Liver (tissue), 9 donors: Measurements from ENCODE around the gene RETREG1. TPM values are rescaled to one million over a fixed set of nuclear protein-coding genes. Genes with fewer than 3 reads are reported as not detected.

ENCODE experiments used
- DNase-seq: peaks from one replicate; pipeline ENCODE4 v3.0.0-alpha.2; 2017; ENCODE audit warnings: low spot score
- H3K27ac ChIP-seq, 2 donors: one replicate each; pipeline ENCODE4 v1.7.0; 2013; ENCODE audit warnings: inconsistent platforms in 2 of 2, low read length in 2 of 2, control low read depth in 1 of 2, low read depth in 1 of 2, mild to moderate bottlenecking in 1 of 2
- H3K27me3 ChIP-seq, 4 donors: one replicate each; pipeline versions ENCODE4 v1.6.1 to v1.7.0; 2013; ENCODE audit warnings: low read length in 3 of 4, inconsistent platforms in 1 of 4, mild to moderate bottlenecking in 1 of 4, moderate library complexity in 1 of 4; ENCODE audit not compliant: control insufficient read depth in 4 of 4, insufficient read depth in 4 of 4
- H3K36me3 ChIP-seq, 4 donors: one replicate each; pipeline versions ENCODE4 v1.6.1 to v1.7.0; 2013; ENCODE audit warnings: low read length in 3 of 4, mild to moderate bottlenecking in 3 of 4, low read depth in 1 of 4, moderate library complexity in 1 of 4; ENCODE audit not compliant: control insufficient read depth in 4 of 4, insufficient read depth in 3 of 4
- H3K4me1 ChIP-seq, 4 donors: one replicate each; pipeline versions ENCODE4 v1.6.1 to v1.7.0; 2013; ENCODE audit warnings: low read length in 3 of 4, mild to moderate bottlenecking in 3 of 4, moderate library complexity in 1 of 4; ENCODE audit not compliant: control insufficient read depth in 4 of 4, insufficient read depth in 4 of 4
- H3K4me3 ChIP-seq, 3 donors: one replicate each; pipeline versions ENCODE4 v1.6.1 to v1.7.0; 2013; ENCODE audit warnings: low read length in 3 of 3, control low read depth in 1 of 3, low read depth in 1 of 3, mild to moderate bottlenecking in 1 of 3
- H3K9ac ChIP-seq, 2 donors: one replicate each; pipeline ENCODE4 v1.7.0; 2013; ENCODE audit warnings: low read length in 2 of 2, mild to moderate bottlenecking in 2 of 2, moderate library complexity in 2 of 2, control low read depth in 1 of 2, low read depth in 1 of 2
- H3K9me3 ChIP-seq, 4 donors: one replicate each; pipeline versions ENCODE4 v1.6.1 to v1.7.0; 2013; ENCODE audit warnings: low read length in 3 of 4; ENCODE audit not compliant: control insufficient read depth in 4 of 4
- EGR1 ChIP-seq, 2 donors: IDR thresholded peaks; 2 replicates each; pipeline ENCODE4 v1.6.1; 2016 to 2018; ENCODE audit warnings: antibody characterized with exemption in 2 of 2, low read depth in 2 of 2
- FOXA1 ChIP-seq: IDR thresholded peaks from 2 replicates; pipeline ENCODE4 v1.6.1; 2016; ENCODE audit warnings: antibody characterized with exemption
- FOXA2 ChIP-seq: IDR thresholded peaks from 2 replicates; pipeline ENCODE4 v1.6.1; 2016; ENCODE audit warnings: antibody characterized with exemption
- GABPA ChIP-seq, 2 donors: IDR thresholded peaks in 1 of 2; conservative IDR thresholded peaks in 1 of 2; 2 replicates each; pipeline ENCODE4 v1.6.1; 2016; ENCODE audit warnings: antibody characterized with exemption in 2 of 2, mild to moderate bottlenecking in 1 of 2, moderate library complexity in 1 of 2
- HNF4A ChIP-seq, 2 donors: conservative IDR thresholded peaks; 2 replicates each; pipeline ENCODE4 v1.6.1; 2016; ENCODE audit warnings: antibody characterized with exemption in 2 of 2, mild to moderate bottlenecking in 2 of 2
- HNF4G ChIP-seq: IDR thresholded peaks from 2 replicates; pipeline ENCODE4 v1.6.1; 2016; ENCODE audit warnings: antibody characterized with exemption
- JUND ChIP-seq, 2 donors: IDR thresholded peaks; 2 replicates each; pipeline ENCODE4 v1.6.1; 2016; ENCODE audit warnings: antibody characterized with exemption in 2 of 2
- NR2F2 ChIP-seq: IDR thresholded peaks from 2 replicates; pipeline ENCODE4 v1.6.1; 2016; ENCODE audit warnings: antibody characterized with exemption
- RAD21 ChIP-seq, 2 donors: IDR thresholded peaks; 2 replicates each; pipeline ENCODE4 v1.6.1; 2016; ENCODE audit warnings: antibody characterized with exemption in 2 of 2, mild to moderate bottlenecking in 2 of 2
- RXRA ChIP-seq, 2 donors: IDR thresholded peaks; 2 replicates each; pipeline ENCODE4 v1.6.1; 2017 to 2018; ENCODE audit warnings: antibody characterized with exemption in 2 of 2, mild to moderate bottlenecking in 1 of 2
- SP1 ChIP-seq: IDR thresholded peaks from 2 replicates; pipeline ENCODE4 v1.6.1; 2018; ENCODE audit warnings: antibody characterized with exemption, mild to moderate bottlenecking
- TAF1 ChIP-seq: conservative IDR thresholded peaks from 2 replicates; pipeline ENCODE4 v1.6.1; 2016; ENCODE audit warnings: antibody characterized with exemption, mild to moderate bottlenecking
- YY1 ChIP-seq: IDR thresholded peaks from 2 replicates; pipeline ENCODE4 v1.6.1; 2016; ENCODE audit warnings: antibody characterized with exemption, mild to moderate bottlenecking
- WGBS: extraction: QIAGEN DNeasy Blood & Tissue Kit; methylation state at CpG from one replicate; pipeline ENCODE4 v1.1.7; 2013; 5-methylcytosine and 5-hydroxymethylcytosine counted together
- polyA plus RNA-seq, 2 donors: library from polyadenylated mRNA; stranded (reverse) in 1 of 2; unstranded in 1 of 2; fragments of 200-250 nt in 1 of 2; fragments of >200 nt in 1 of 2; fragmentation: Nextera tagmentation in 1 of 2; extraction: Ambion mirVana in 1 of 2; gene quantifications; one replicate each; pipeline versions ENCODE4 v1.2.1 to v1.2.3, GENCODE V29; 2013 to 2015
- total RNA-seq, 2 donors: library from RNA; depleted of rRNA; stranded (reverse); fragments of >200 nt; gene quantifications; one replicate each; pipeline ENCODE4 v1.2.3, GENCODE V29; 2014
- TF ChIP-seq, protein P1 (sequence below): IDR thresholded peaks from 2 replicates; pipeline ENCODE4 v1.6.1; 2016; ENCODE audit warnings: antibody characterized with exemption, mild to moderate bottlenecking
- TF ChIP-seq, protein P2 (sequence below): IDR thresholded peaks from 2 replicates; pipeline ENCODE4 v1.6.1; 2016; ENCODE audit warnings: antibody characterized with exemption
- TF ChIP-seq, protein P3 (sequence below): fragments of 150-350 bp; IDR thresholded peaks from 2 replicates; pipeline ENCODE4 v1.5.1; 2017; ENCODE audit warnings: improper control_type of control experiment, low read depth, low read length; ENCODE audit not compliant: missing input control
- TF ChIP-seq, protein P4 (sequence below): IDR thresholded peaks from 2 replicates; pipeline ENCODE4 v1.6.1; 2016; ENCODE audit warnings: antibody characterized with exemption
- TF ChIP-seq, protein P5 (sequence below): IDR thresholded peaks from 2 replicates; pipeline ENCODE4 v1.6.1; 2016; ENCODE audit warnings: antibody characterized with exemption
- donor health status: healthy.
- donor health status: healthy.
- donor health status: healthy.
- donor health status: healthy.
- donor health status: healthy.

Gene RETREG1
- total and polyA plus RNA-seq, 4 donors, result 0.70 to 28.1 (median 4.2) TPM

DNA sequence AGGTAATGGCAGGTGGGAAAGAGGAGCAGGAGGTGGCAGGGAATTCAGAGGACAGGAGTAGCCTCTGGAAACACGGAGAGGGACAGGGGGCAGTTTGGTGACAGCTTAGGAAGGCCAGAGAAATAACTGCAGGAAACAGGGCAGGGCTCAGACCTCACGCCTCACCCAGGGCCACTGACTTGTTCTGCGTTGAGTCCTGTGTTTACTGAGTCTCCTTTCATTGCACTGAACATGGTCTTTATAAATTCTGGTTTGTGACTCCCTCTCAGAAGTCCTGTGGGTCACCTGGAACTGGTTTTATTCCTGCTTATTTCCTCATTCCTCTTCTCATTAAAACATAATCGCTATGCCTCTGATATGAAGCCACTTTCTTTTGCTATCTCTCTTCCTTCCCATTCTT is 96.0 kb downstream of the RETREG1 start:
- TF ChIP-seq FOXA1 (no peak), RAD21 (IDR thresholded peaks at IDR 0.05) (no peak), SP1 (no peak), HNF4G (no peak), NR2F2 (no peak), EGR1 (IDR thresholded peaks at IDR 0.05; ENCODE audit: low read depth in 2 of 2) (no peak), FOXA2 (no peak), JUND (IDR thresholded peaks at IDR 0.05) (no peak), YY1 (no peak)
- TF ChIP-seq, protein P1, sequence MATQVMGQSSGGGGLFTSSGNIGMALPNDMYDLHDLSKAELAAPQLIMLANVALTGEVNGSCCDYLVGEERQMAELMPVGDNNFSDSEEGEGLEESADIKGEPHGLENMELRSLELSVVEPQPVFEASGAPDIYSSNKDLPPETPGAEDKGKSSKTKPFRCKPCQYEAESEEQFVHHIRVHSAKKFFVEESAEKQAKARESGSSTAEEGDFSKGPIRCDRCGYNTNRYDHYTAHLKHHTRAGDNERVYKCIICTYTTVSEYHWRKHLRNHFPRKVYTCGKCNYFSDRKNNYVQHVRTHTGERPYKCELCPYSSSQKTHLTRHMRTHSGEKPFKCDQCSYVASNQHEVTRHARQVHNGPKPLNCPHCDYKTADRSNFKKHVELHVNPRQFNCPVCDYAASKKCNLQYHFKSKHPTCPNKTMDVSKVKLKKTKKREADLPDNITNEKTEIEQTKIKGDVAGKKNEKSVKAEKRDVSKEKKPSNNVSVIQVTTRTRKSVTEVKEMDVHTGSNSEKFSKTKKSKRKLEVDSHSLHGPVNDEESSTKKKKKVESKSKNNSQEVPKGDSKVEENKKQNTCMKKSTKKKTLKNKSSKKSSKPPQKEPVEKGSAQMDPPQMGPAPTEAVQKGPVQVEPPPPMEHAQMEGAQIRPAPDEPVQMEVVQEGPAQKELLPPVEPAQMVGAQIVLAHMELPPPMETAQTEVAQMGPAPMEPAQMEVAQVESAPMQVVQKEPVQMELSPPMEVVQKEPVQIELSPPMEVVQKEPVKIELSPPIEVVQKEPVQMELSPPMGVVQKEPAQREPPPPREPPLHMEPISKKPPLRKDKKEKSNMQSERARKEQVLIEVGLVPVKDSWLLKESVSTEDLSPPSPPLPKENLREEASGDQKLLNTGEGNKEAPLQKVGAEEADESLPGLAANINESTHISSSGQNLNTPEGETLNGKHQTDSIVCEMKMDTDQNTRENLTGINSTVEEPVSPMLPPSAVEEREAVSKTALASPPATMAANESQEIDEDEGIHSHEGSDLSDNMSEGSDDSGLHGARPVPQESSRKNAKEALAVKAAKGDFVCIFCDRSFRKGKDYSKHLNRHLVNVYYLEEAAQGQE, result no peak
- TF ChIP-seq, protein P2, sequence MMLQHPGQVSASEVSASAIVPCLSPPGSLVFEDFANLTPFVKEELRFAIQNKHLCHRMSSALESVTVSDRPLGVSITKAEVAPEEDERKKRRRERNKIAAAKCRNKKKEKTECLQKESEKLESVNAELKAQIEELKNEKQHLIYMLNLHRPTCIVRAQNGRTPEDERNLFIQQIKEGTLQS, result no peak
- WGBS, result 61% methylated on average over 4 of the region's 4 CpGs
- no peak overlapping the region for H3K4me3 ChIP-seq
- H3K27ac ChIP-seq, result peak overlapping the region; percentile 35 to 47
- no peak for DNase-seq
- peak overlapping the region; percentile 10 to 62 for H3K9ac ChIP-seq
- no peaks in the 10 kb centered on the region for H3K36me3 ChIP-seq
- H3K9me3 ChIP-seq, result no peaks in the 10 kb centered on the region
- no peaks in the 10 kb centered on the region for H3K27me3 ChIP-seq
- peaks cover 3 to 18% (median 8%) of the 10 kb centered on the region in 4 donors for H3K4me1 ChIP-seq

DNA sequence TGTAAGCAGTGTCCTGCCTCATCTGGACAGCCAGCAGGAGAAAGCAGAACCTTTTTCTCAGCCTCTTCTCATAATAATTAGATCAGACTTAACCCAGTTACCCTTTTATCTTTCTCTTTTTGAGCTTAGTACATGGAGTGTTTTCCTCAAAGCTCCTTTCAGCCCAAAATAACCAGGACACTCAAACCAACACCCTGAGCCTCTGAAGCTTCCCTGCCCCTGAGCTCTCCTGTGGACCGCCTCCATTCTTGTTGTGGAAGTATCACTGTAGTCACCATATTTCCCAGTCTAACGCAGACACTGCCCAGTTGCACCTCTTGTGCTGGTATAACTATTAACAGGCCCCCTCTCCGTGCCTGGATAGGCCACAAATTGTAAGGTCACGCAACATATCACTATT is 97.4 kb downstream of the RETREG1 start:
- Histone ChIP-seq H3K27me3 (no peaks in the 10 kb centered on the region), H3K4me1 (peaks cover 3 to 18% (median 8%) of the 10 kb centered on the region in 4 donors), H3K36me3 (no peaks in the 10 kb centered on the region), H3K9me3 (no peaks in the 10 kb centered on the region), H3K4me3 (no peak overlapping the region), H3K9ac (no peak overlapping the region), H3K27ac (no peak overlapping the region)
- WGBS, result 95% methylated on average over 4 of the region's 4 CpGs
- TF ChIP-seq, protein P3, sequence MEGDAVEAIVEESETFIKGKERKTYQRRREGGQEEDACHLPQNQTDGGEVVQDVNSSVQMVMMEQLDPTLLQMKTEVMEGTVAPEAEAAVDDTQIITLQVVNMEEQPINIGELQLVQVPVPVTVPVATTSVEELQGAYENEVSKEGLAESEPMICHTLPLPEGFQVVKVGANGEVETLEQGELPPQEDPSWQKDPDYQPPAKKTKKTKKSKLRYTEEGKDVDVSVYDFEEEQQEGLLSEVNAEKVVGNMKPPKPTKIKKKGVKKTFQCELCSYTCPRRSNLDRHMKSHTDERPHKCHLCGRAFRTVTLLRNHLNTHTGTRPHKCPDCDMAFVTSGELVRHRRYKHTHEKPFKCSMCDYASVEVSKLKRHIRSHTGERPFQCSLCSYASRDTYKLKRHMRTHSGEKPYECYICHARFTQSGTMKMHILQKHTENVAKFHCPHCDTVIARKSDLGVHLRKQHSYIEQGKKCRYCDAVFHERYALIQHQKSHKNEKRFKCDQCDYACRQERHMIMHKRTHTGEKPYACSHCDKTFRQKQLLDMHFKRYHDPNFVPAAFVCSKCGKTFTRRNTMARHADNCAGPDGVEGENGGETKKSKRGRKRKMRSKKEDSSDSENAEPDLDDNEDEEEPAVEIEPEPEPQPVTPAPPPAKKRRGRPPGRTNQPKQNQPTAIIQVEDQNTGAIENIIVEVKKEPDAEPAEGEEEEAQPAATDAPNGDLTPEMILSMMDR, result no peak
- TF ChIP-seq HNF4G, result no peak
- TF ChIP-seq NR2F2, result no peak
- no peak for TF ChIP-seq HNF4A (conservative IDR thresholded peaks at IDR 0.05)
- no peak for TF ChIP-seq TAF1
- TF ChIP-seq, protein P2, result no peak
- TF ChIP-seq, protein P4, sequence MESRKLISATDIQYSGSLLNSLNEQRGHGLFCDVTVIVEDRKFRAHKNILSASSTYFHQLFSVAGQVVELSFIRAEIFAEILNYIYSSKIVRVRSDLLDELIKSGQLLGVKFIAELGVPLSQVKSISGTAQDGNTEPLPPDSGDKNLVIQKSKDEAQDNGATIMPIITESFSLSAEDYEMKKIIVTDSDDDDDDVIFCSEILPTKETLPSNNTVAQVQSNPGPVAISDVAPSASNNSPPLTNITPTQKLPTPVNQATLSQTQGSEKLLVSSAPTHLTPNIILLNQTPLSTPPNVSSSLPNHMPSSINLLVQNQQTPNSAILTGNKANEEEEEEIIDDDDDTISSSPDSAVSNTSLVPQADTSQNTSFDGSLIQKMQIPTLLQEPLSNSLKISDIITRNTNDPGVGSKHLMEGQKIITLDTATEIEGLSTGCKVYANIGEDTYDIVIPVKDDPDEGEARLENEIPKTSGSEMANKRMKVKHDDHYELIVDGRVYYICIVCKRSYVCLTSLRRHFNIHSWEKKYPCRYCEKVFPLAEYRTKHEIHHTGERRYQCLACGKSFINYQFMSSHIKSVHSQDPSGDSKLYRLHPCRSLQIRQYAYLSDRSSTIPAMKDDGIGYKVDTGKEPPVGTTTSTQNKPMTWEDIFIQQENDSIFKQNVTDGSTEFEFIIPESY, result no peak
- no peak for TF ChIP-seq GABPA (IDR thresholded peaks at IDR 0.05 in 1 of 2, conservative IDR thresholded peaks at IDR 0.05 in 1 of 2)
- TF ChIP-seq EGR1 (IDR thresholded peaks at IDR 0.05; ENCODE audit: low read depth in 2 of 2), result no peak
- TF ChIP-seq FOXA2, result no peak
- no peak for TF ChIP-seq RAD21 (IDR thresholded peaks at IDR 0.05)
- TF ChIP-seq RXRA (IDR thresholded peaks at IDR 0.05), result no peak
- TF ChIP-seq, protein P1, result no peak
- TF ChIP-seq, protein P5, sequence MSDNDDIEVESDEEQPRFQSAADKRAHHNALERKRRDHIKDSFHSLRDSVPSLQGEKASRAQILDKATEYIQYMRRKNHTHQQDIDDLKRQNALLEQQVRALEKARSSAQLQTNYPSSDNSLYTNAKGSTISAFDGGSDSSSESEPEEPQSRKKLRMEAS, result no peak
- no peak for TF ChIP-seq YY1
- no peak for TF ChIP-seq JUND (IDR thresholded peaks at IDR 0.05)
- no peak for TF ChIP-seq FOXA1
- no peak for DNase-seq
